Lung (tissue), 12 donors: ENCODE results near the gene EPB41L4A. TPM values are rescaled to one million over a fixed set of nuclear protein-coding genes. Genes with fewer than 3 reads are reported as not detected.
A peak's percentile ranks its signal among the peaks of the same experiment; 100 is the strongest.

Experiments
- ATAC-seq: fragments of 200-7000 bp; cut with Tn5 transposase; one replicate; pipeline ENCODE4 v1.9.1; 2020; ENCODE audit warnings: moderate number of reproducible peaks; ENCODE audit not compliant: insufficient read depth, low FRiP score
- DNase-seq, 3 donors: peaks; one replicate each; pipeline ENCODE4 v3.0.0-alpha.2; 2013 to 2017
- H3K27ac ChIP-seq, 2 donors: one replicate each; pipeline ENCODE4 v1.5.1; 2013; ENCODE audit warnings: mild to moderate bottlenecking in 2 of 2, moderate library complexity in 2 of 2, control low read depth in 1 of 2, inconsistent platforms in 1 of 2, low read depth in 1 of 2, low read length in 1 of 2
- H3K27me3 ChIP-seq, 3 donors: one replicate each; pipeline ENCODE4 v1.5.1; 2013; ENCODE audit warnings: low read length in 2 of 3; ENCODE audit not compliant: control insufficient read depth in 3 of 3, insufficient read depth in 3 of 3
- H3K36me3 ChIP-seq, 4 donors: one replicate each; pipeline ENCODE4 v1.5.1; 2013; ENCODE audit warnings: low read length in 4 of 4, mild to moderate bottlenecking in 1 of 4, moderate library complexity in 1 of 4; ENCODE audit not compliant: control insufficient read depth in 4 of 4, insufficient read depth in 4 of 4
- H3K4me1 ChIP-seq, 5 donors: one replicate each; pipeline ENCODE4 v1.5.1; 2013; ENCODE audit warnings: low read length in 5 of 5, mild to moderate bottlenecking in 2 of 5, moderate library complexity in 1 of 5; ENCODE audit not compliant: control insufficient read depth in 5 of 5, insufficient read depth in 5 of 5
- H3K4me3 ChIP-seq: one replicate; pipeline ENCODE4 v1.5.1; 2013; ENCODE audit warnings: mild to moderate bottlenecking, control low read depth, moderate library complexity
- H3K9ac ChIP-seq, 2 donors: one replicate each; pipeline ENCODE4 v1.5.1; 2013; ENCODE audit warnings: low read length in 2 of 2, control low read depth in 1 of 2; ENCODE audit not compliant: insufficient read depth in 1 of 2
- H3K9me3 ChIP-seq, 4 donors: one replicate each; pipeline ENCODE4 v1.5.1; 2013; ENCODE audit warnings: low read length in 3 of 4, mild to moderate bottlenecking in 1 of 4, moderate library complexity in 1 of 4; ENCODE audit not compliant: control insufficient read depth in 4 of 4, insufficient read depth in 3 of 4
- CTCF ChIP-seq: IDR thresholded peaks from 2 replicates; pipeline ENCODE4 v1.5.1; 2012; ENCODE audit warnings: mild to moderate bottlenecking; ENCODE audit errors: control extremely low read depth, extremely low read depth
- WGBS, 2 donors: extraction: QIAGEN DNeasy Blood & Tissue Kit; methylation state at CpG; one replicate each; pipeline ENCODE4 v1.1.7; 2013; 5-methylcytosine and 5-hydroxymethylcytosine counted together
- polyA plus RNA-seq, 2 donors: library from polyadenylated mRNA; stranded (reverse); fragments of 200-250 nt; gene quantifications; one replicate each; pipeline ENCODE4 v1.2.1, GENCODE V29; 2013
- total RNA-seq, 2 donors: library from RNA; depleted of rRNA in 1 of 2; stranded (reverse); fragments of >200 nt in 1 of 2; gene quantifications; one replicate each; pipeline ENCODE4 v1.2.1, GENCODE V29; 2014 to 2021
- donor health status: control.
- donor health status: control.
- donor health status: Bipolar disorder and iron deficiency.
- donor health status: healthy.
- donor health status: DM: yes; HTN: yes; CAD: no.

The EPB41L4A gene
- total and polyA plus RNA-seq, 4 donors: 4.6 to 44.5 (median 14.9) TPM

GRCh38 chr5:112381521-112381920 is 37.6 kb downstream of the EPB41L4A start:
- peaks cover 0 to 1% (median 0%) of the 10 kb centered on the region in 4 donors for H3K36me3 ChIP-seq
- DNase-seq: no peak
- no peak overlapping the region for H3K9ac ChIP-seq
- H3K4me3 ChIP-seq: no peak overlapping the region
- WGBS, 2 donors: 84 to 88% methylated on average over 3 of the region's 3 CpGs
- no peak for TF ChIP-seq CTCF
- ATAC-seq: no peak
- H3K27me3 ChIP-seq: no peaks in the 10 kb centered on the region
- no peaks in the 10 kb centered on the region for H3K9me3 ChIP-seq
- peak overlapping the region in 1 of 2 donors; percentile 33 for H3K27ac ChIP-seq
- H3K4me1 ChIP-seq: peaks cover 0 to 20% (median 2%) of the 10 kb centered on the region in 5 donors

GRCh38 chr5:112379542-112380325 is 39.3 kb downstream of the EPB41L4A start:
- Histone ChIP-seq H3K27me3 (no peaks in the 10 kb centered on the region), H3K27ac (no peak overlapping the region), H3K4me1 (peaks cover 0 to 25% (median 2%) of the 10 kb centered on the region in 5 donors), H3K9ac (no peak overlapping the region), H3K4me3 (no peak overlapping the region), H3K36me3 (peaks cover 0 to 3% (median 0%) of the 10 kb centered on the region in 4 donors), H3K9me3 (no peaks in the 10 kb centered on the region)
- 74 to 77% methylated on average over 5 of the region's 5 CpGs for WGBS, 2 donors
- TF ChIP-seq CTCF: no peak
- ATAC-seq: no peak
- DNase-seq: peak in 2 of 3 donors; percentile 63 to 66

DNA sequence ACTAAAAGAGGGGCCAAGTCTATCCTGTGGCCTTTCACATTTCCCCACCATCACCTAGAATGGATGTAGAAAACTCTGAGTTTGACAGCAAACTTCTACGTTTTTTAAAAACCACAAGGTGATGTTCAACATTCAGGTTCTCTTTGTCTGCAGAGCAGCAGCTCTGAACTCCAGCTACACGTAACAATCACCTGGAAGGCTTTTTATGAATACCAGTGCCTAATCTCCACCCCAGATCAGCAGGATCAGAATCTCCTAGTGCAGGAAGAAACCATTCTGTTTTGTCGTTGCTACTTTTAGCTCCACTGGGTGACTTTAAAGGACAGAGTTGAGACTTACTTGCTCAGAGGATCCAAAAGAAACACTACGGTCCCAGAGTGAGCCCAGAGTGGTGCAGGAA is 44.3 kb downstream of the EPB41L4A start:
- Histone ChIP-seq H3K4me3 (no peak overlapping the region), H3K36me3 (peaks cover 0 to 3% (median 0%) of the 10 kb centered on the region in 4 donors), H3K9ac (no peak overlapping the region), H3K27me3 (no peaks in the 10 kb centered on the region), H3K27ac (no peak overlapping the region), H3K9me3 (no peaks in the 10 kb centered on the region), H3K4me1 (peaks cover 0 to 32% (median 2%) of the 10 kb centered on the region in 5 donors)
- no peak for ATAC-seq
- DNase-seq: no peak
- TF ChIP-seq CTCF: no peak
- WGBS, 2 donors: 74 to 77% methylated on average over 4 of the region's 4 CpGs
